Right atrium auricular region (tissue), 2 donors: Measurements from ENCODE around the gene NCF2. TPM values are rescaled to one million over a fixed set of nuclear protein-coding genes. Genes with fewer than 3 reads are reported as not detected.

Experiments used
- DNase-seq: peaks from one replicate; pipeline ENCODE4 v3.0.0-alpha.2; 2019; ENCODE audit warnings: low spot score
- H3K27ac ChIP-seq, 2 donors: fragments of 200-600 bp; sonication (generic); 1 replicate in 1 of 2; 2 replicates in 1 of 2; pipeline ENCODE4 v1.5.1; 2016 to 2019
- H3K27me3 ChIP-seq, 2 donors: fragments of 200-600 bp; sonication (generic); one replicate each; pipeline versions ENCODE4 v1.5.1 to v1.6.0; 2017 to 2019
- H3K36me3 ChIP-seq: fragments of 200-600 bp; sonication (generic); one replicate; pipeline ENCODE4 v1.5.1; 2016
- H3K4me1 ChIP-seq, 2 donors: fragments of 200-600 bp; sonication (generic); one replicate each; pipeline versions ENCODE4 v1.5.1 to v1.6.0; 2017 to 2019
- H3K4me3 ChIP-seq, 2 donors: fragments of 200-600 bp; sonication (generic); 1 replicate in 1 of 2; 2 replicates in 1 of 2; pipeline ENCODE4 v1.5.1; 2017 to 2019; ENCODE audit warnings: mild to moderate bottlenecking in 1 of 2, moderate library complexity in 1 of 2
- H3K9me3 ChIP-seq, 2 donors: fragments of 200-600 bp; sonication (generic); one replicate each; pipeline ENCODE4 v1.5.1; 2019
- CTCF ChIP-seq, 2 donors: fragments of 200-600 bp; sonication (generic); IDR thresholded peaks; one replicate each; pipeline ENCODE4 v1.5.1; 2019; ENCODE audit warnings: antibody characterized with exemption in 2 of 2
- total RNA-seq, 2 donors: library from RNA; depleted of rRNA; stranded (reverse); fragments of >200 nt; gene quantifications; one replicate each; pipeline ENCODE4 v1.1.0, GENCODE V29; 2016

NCF2 gene
- total RNA-seq, 2 donors from 2014 or later = 3.2 to 10.7 TPM

- Histone ChIP-seq H3K36me3 (no peaks in the 10 kb centered on the region), H3K9me3 (no peaks in the 10 kb centered on the region), H3K27ac (no peak overlapping the region), H3K27me3 (no peaks in the 10 kb centered on the region), H3K4me3 (no peak overlapping the region), H3K4me1 (peaks cover 0 to 13% of the 10 kb centered on the region in 2 donors)
- no peak for DNase-seq
- no peak for TF ChIP-seq CTCF (IDR thresholded peaks at IDR 0.05)
Measured at GRCh38 chr1:183583466-183583865, 6.8 kb downstream of the NCF2 start.

GRCh38 chr1:183582021-183582713, 8.1 kb downstream of the NCF2 start:
- Histone ChIP-seq H3K9me3 (no peaks in the 10 kb centered on the region), H3K36me3 (no peaks in the 10 kb centered on the region), H3K27ac (peak overlapping the region in 1 of 2 donors; percentile 10), H3K4me3 (no peak overlapping the region), H3K27me3 (no peaks in the 10 kb centered on the region), H3K4me1 (peaks cover 0 to 16% of the 10 kb centered on the region in 2 donors)
- no peak for DNase-seq
- no peak for TF ChIP-seq CTCF (IDR thresholded peaks at IDR 0.05)

GRCh38 chr1:183580281-183580682, 10.0 kb downstream of the NCF2 start:
- Histone ChIP-seq H3K27ac (peak overlapping the region in 1 of 2 donors; percentile 16), H3K9me3 (no peaks in the 10 kb centered on the region)
- DNase-seq = no peak

GRCh38 chr1:183578856-183579255, 11.4 kb downstream of the NCF2 start:
- Histone ChIP-seq H3K27ac (no peak overlapping the region), H3K4me1 (peaks cover 0 to 16% of the 10 kb centered on the region in 2 donors), H3K9me3 (no peaks in the 10 kb centered on the region), H3K36me3 (no peaks in the 10 kb centered on the region), H3K4me3 (no peak overlapping the region), H3K27me3 (no peaks in the 10 kb centered on the region)
- no peak for TF ChIP-seq CTCF (IDR thresholded peaks at IDR 0.05)
- DNase-seq = no peak

More at GRCh38 chr1:183580281-183580682, 10.0 kb downstream of the NCF2 start:
- Histone ChIP-seq H3K27me3 (no peaks in the 10 kb centered on the region), H3K4me3 (no peak overlapping the region), H3K36me3 (no peaks in the 10 kb centered on the region), H3K4me1 (peaks cover 0 to 16% of the 10 kb centered on the region in 2 donors)
- no peak for TF ChIP-seq CTCF (IDR thresholded peaks at IDR 0.05)

GRCh38 chr1:183577897-183578465, 12.3 kb downstream of the NCF2 start:
- Histone ChIP-seq H3K36me3 (no peaks in the 10 kb centered on the region), H3K9me3 (no peaks in the 10 kb centered on the region), H3K27ac (no peak overlapping the region), H3K27me3 (no peaks in the 10 kb centered on the region), H3K4me1 (peaks cover 0 to 16% of the 10 kb centered on the region in 2 donors), H3K4me3 (no peak overlapping the region)
- no peak for TF ChIP-seq CTCF (IDR thresholded peaks at IDR 0.05)
- DNase-seq = no peak
